8988T (cell line): Measurements from ENCODE around the gene NRP2.

ENCODE experiments used
- DNase-seq: peaks from one replicate; pipeline ENCODE4 v3.0.0; 2011

NRP2 gene

GRCh38 chr2:205758500-205758899 lies 76.2 kb downstream of the NRP2 start:
- no peak for DNase-seq

DNA sequence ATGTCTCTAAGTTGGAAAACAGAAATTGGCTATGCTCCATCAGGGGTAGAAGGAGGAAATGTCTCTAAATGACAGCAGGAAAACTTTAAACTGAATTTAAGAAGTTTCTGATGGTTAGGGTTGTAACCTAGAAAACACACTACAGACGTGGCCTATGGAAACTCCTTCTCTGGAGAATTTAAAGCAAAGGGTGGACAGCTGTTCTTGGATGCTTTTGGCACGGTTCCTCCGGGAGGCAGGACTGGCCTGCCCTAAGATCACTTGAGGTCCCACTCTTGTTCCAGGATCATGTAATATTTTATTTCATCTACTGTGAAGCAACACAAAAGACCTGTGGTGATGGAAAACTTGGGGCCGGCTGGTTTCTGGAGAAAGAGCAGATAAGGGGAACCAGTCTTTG lies 77.0 kb downstream of the NRP2 start:
- DNase-seq, result no peak

DNA sequence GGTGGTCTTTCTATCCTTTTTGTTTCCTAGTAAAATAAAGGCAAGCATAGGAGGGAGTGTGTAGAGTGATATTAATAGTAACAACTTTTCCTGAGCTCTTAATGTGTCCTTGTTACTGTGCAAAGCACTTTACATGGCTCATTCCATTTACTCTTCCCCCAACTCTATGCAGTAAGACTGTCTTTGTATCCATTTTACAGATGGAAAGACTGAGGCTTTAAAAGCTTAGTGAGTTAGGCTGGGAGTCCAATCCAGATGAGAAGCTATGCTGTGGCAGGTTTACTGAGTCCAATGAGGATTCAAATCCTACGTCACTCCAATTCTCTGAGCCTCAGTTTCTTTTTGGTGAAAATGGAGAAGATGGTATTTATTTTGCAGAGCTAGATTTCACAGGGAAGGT lies 77.4 kb downstream of the NRP2 start:
- no peak for DNase-seq

DNA sequence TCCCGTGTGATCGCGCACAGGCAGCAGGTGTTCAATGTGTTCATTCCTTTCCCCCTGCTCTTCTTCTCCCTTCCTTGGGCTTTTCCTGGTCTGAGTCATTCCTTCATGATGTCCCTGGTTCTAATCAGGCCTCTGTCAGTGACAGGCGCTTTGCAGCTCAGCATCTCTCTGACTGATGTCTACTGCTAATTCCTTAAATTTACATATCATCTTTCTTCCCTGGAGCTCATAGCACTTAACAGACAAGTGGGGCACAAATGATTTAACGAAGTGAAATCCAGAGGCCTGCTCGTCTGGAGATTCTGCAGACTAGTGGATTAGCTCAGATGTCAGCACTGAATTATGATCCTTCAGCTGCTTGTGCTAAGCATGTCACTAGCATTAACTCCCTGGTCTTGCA lies 77.9 kb downstream of the NRP2 start:
- no peak for DNase-seq

DNA sequence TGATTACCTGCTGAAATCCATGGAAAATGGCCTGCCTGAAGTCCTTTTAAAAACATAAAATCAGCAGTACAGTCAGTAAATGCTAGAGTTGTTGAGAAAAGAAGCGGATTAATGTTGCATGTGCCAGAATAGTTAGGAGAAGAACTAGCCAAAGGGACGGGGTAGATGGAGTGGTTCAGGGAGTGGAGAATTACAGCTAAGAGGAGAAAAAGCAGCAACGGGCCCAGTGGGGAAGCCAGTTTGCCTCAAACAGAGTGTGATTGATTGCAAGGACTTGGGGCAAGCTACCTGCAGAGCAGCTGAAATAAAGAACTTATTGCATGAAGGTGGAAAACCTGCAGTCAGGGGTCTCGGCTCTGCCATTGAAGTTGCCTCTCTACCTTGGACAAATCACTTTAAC lies 79.1 kb downstream of the NRP2 start:
- no peak for DNase-seq

DNA sequence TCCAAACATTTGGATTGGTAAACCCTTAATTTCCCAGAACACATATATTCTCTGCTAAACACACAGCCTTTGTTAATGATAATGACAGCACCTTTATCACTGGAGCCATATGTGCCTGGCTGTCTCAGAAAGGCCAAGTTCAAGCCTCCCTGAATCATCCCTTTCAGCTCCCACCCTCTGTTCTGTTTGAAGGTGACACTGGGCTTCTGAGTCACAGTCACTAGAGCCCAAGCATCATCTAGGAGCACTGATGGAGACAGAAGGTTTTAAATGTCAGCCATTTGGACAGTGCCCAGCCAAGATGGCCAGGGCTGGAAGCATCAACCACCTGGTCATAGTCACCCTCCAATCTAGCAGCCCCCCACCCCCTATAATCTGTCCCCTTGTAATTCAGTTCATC lies 80.6 kb downstream of the NRP2 start:
- no peak for DNase-seq

GRCh38 chr2:205763708-205764211 lies 81.5 kb downstream of the NRP2 start:
- DNase-seq, result no peak

DNA sequence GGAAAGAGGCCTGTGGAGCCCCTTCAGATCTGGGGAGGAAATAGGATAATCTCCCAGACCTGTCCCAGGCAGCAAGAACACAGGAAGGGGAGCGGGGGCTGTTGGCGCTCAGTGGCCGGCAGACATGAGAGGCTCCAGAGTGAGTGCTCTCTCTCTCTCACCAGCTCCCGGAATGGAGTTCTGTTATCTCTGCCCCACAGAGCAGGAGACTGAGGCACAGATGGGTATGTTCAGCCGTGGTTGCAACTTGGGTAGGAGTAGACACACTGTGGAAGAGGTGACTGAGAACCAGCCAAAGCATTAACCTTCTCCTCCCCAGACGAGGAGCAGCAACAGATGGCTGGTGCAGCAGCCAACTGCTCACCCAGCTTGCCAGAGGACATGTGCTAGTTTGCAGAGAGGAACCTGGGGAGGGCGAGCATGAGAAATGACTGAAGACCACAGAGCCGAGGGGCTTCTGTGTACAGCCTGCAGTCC lies 82.0 kb downstream of the NRP2 start:
- no peak for DNase-seq

- no peak for DNase-seq
These were observed 82.8 kb downstream of the NRP2 start for GRCh38 chr2:205765151-205765550.

- DNase-seq, result no peak
These were observed 84.6 kb downstream of the NRP2 start for GRCh38 chr2:205766779-205767359.

GRCh38 chr2:205767617-205768016 lies 85.3 kb downstream of the NRP2 start:
- no peak for DNase-seq

GRCh38 chr2:205768341-205768740 lies 86.0 kb downstream of the NRP2 start:
- no peak for DNase-seq

DNA sequence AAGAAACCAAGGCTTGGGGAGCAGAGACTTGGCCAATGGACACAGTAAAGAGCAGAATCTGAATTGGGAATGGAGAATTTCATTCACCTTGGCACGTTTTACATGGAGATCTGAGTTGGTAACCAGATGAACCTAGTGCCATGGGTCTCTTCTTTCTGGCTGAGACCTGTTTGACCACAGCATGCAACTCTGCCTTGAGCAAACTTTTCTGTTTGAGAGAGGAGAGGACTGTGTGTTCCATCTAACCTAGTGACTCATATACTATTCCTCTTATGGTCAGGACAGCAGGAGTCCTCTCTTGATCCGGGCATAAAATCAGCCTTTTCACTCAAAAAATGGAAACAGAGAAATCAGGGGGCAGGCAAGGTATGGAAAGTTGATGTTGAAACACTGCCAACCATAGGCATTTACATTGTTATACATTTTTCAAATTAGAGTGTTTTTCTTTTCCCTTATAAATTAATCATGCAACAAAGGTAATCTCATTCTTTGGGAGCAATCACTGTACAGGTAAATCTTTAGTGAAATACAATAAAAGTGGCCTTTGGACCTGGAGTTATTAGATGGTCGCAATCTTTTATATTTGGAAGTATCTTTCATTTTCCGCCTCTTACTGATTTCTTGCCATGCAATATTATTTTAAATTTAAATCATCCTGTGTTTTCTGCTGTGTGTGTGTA lies 86.7 kb downstream of the NRP2 start:
- DNase-seq, result no peak

DNA sequence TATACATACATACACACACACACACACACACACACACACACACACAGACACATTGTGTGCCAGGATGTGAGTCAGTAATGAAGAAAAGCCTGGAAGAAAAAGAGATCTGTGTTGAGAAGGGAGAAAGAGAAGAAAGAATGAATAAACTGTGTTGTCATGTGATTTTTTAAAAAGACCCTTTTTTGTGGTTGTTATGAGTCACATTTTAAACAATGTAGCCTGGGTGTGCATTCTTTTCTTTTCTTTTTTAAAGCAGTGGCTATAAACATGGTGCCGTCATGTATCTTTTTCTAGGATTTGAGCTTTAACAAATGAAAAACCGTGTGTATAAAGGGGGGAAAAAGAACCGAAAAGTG lies 87.2 kb downstream of the NRP2 start:
- DNase-seq, result no peak

DNA sequence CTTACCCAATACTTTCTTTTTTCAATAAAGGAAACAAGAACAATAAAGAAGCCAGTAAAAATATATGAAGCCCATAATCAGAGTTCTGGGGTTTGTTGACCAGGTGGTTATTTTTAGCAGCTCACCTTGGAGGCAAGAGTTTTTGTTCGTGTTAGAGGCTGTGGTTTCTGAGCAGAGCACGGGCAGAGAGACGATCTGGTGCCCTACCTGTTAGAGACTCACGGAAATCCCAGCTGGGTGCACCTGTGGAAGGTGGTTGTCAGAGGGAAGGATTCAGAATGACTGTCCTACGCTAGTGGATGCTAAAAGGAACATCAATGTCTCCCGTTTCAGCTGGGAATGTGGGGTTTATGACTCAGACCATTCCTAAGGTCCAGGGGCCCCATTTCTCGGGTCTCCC lies 87.6 kb downstream of the NRP2 start:
- no peak for DNase-seq

DNA sequence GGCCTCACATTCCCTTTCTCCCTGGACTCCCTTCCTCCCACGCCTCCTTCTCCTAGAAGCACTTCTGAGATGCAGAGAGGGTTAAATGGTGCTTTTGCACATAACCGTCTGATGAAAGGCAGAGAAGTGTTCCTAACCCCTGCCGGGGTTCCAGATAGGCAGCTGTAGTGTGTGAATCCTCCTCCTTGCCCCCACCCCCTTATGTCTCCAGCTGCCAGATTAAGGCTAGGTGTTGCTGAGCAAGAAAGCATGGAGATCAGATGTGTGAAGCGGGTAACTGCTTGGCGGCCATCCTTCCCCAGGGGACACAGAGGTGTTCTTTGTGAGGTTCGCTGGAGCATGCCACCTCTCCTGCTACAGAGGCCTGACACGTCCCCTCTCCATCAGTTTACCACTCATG lies 88.3 kb downstream of the NRP2 start:
- no peak for DNase-seq

GRCh38 chr2:205771031-205771430 lies 88.7 kb downstream of the NRP2 start:
- DNase-seq, result no peak

- no peak for DNase-seq
These were observed 89.4 kb downstream of the NRP2 start for GRCh38 chr2:205771666-205772065.

DNA sequence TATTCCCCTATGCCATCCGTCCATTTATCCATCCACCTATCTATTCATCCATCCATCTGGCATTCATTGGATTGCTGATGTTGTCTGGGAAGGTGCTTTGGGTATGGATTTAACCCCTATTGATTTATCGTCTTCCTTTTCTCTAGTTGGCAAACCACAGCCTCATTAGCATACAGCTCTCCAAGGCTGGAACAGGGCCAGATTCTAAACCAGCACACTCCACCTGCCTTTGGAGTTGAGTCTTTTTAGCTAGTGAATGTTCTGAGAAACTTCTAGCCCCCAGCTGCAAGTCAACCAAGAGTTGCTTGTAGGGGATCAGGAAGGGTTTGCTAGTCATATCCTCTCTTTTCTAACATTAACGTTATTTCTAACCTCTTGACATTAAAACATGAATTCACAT lies 90.7 kb downstream of the NRP2 start:
- DNase-seq, result no peak

DNA sequence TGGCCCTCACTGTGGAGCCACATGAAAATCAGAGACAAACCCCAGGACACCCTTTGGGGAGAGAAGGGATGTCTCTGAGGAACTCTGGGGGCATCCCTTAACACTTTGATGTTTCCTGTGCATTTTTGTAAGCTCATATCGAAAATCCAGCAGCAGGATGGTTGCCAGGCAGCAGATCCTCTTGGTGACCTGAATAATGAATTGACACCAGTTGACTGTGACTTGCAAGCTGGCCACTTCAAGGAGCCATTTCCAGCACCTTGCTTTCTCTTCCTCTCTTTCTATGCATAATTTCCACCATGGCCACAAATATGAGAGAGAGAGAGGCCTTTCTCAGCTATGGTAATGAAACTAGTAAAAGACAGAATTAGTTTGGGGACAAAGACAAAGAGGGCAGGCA lies 91.7 kb downstream of the NRP2 start:
- no peak for DNase-seq

GRCh38 chr2:205775097-205775877 lies 93.0 kb downstream of the NRP2 start:
- no peak for DNase-seq

DNA sequence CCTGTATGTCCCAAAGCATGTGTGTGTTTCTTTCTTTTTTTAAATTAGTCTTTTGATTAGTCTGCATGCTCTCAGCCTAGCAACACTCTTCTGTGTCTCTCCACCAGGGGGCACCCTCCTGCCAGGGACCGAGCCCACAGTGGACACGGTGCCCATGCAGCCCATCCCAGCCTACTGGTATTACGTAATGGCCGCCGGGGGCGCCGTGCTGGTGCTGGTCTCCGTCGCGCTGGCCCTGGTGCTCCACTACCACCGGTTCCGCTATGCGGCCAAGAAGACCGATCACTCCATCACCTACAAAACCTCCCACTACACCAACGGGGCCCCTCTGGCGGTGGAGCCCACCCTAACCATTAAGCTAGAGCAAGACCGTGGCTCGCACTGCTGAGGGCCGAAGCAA lies 93.8 kb downstream of the NRP2 start:
- peak; percentile 36 for DNase-seq

DNA sequence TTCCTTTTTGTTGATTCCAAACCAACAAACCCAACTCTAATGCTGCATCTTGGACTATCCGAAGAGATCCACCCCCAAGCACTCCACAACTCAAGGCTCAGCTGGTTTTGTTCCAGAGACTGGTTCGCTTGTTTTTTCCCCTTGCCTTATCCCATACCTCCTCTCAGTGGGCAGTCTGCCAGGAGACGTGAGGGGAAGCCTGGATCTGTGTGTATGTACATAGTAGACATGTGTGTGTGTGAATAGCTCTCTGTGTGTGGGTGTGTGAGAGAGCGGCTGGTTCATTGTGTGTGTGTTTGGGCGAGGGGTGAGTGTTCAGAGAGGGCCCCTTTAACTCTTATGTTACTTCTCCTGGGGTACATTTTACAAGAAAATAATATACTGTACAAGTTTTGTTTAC lies 94.4 kb downstream of the NRP2 start:
- no peak for DNase-seq

DNA sequence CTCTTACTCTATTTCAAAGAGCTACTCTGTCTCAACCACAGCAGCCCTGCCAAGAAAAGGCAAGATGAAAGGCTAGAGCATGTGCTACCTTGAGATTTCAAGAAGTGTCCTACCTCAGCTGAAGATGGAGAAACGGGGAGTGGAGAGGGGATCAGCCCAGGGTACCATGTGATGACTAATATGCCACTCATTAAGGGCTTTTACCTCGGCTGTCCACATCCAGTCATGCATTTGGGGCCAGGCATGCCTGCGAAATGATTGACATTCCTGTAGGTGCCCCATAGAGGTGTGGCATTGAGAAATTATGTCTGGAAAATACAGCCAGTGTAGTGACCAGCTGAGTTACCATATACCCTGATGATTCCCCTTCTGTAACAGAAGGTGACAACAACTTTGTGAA lies 96.1 kb downstream of the NRP2 start:
- DNase-seq, result no peak
